HEK293 (cell line): ENCODE results near the gene CDKN2D.

Source experiments
- CTCF ChIA-PET: fragments of 350-600 bp; formaldehyde crosslinking; extraction: SDS; loops from one replicate; lab custom pipeline; 2021; ENCODE audit warnings: antibody characterized with exemption; lab: Yijun Ruan, JAX
- POLR2A ChIA-PET: fragments of 300-600 bp; formaldehyde crosslinking; extraction: SDS; loops from one replicate; lab custom pipeline; 2020; ENCODE audit warnings: antibody characterized with exemption, inconsistent platforms; lab: Yijun Ruan, JAX
- H3K27ac ChIP-seq: fragments of 200-500 bp; sonication (Bioruptor generic); 2 replicates; pipeline ENCODE4 v1.5.1; 2014; ENCODE audit warnings: low read depth, low read length, control low read depth, inconsistent platforms; ENCODE audit errors: extremely low read depth
- H3K36me3 ChIP-seq, 2 experiments: fragments of 200-500 bp in 1 of 2; sonication (Bioruptor generic) in 1 of 2; 1 replicate in 1 of 2; 2 replicates in 1 of 2; pipeline ENCODE4 v1.5.1; 2014 to 2017; ENCODE audit warnings: inconsistent platforms in 2 of 2, low read length in 2 of 2; ENCODE audit not compliant: control insufficient read depth in 2 of 2, insufficient read depth in 1 of 2
- H3K4me1 ChIP-seq: fragments of 200-500 bp; sonication (Bioruptor generic); 2 replicates; pipeline ENCODE4 v1.5.1; 2014; ENCODE audit warnings: mild to moderate bottlenecking, low read length, inconsistent platforms; ENCODE audit not compliant: control insufficient read depth, insufficient read depth
- H3K4me3 ChIP-seq: 2 replicates; pipeline ENCODE4 v1.5.1; 2011; ENCODE audit warnings: low read depth, mild to moderate bottlenecking, control low read depth, low read length, moderate library complexity
- H3K9me3 ChIP-seq: fragments of 200-500 bp; sonication (Bioruptor generic); 2 replicates; pipeline ENCODE4 v1.5.1; 2014; ENCODE audit warnings: low read depth, low read length, inconsistent platforms; ENCODE audit not compliant: control insufficient read depth, insufficient read depth
- GFI1B ChIP-seq: fragments of 450-650 bp; formaldehyde crosslinking; IDR thresholded peaks from 2 replicates; pipeline ENCODE4 v1.5.1; 2016; ENCODE audit warnings: missing biosample characterization, missing genetic modification characterization
- KLF16 ChIP-seq: fragments of 450-650 bp; formaldehyde crosslinking; IDR thresholded peaks from 2 replicates; pipeline ENCODE4 v1.5.1; 2017; ENCODE audit warnings: missing biosample characterization, missing genetic modification characterization
- OSR2 ChIP-seq: fragments of 450-650 bp; formaldehyde crosslinking; IDR thresholded peaks from 2 replicates; pipeline ENCODE4 v1.5.1; 2016; ENCODE audit warnings: missing biosample characterization, missing genetic modification characterization
- SCRT2 ChIP-seq: fragments of 450-650 bp; formaldehyde crosslinking; IDR thresholded peaks from 2 replicates; pipeline ENCODE4 v1.5.1; 2016; ENCODE audit warnings: missing biosample characterization, missing genetic modification characterization
- TRIM28 ChIP-seq: IDR thresholded peaks from 2 replicates; pipeline ENCODE4 v1.6.1; 2011; ENCODE audit warnings: low read length, control low read depth, borderline replicate concordance
- ZBTB1 ChIP-seq: fragments of 450-650 bp; formaldehyde crosslinking; IDR thresholded peaks from 2 replicates; pipeline ENCODE4 v1.5.1; 2016; ENCODE audit warnings: missing biosample characterization, missing genetic modification characterization
- ZBTB17 ChIP-seq: fragments of 450-650 bp; formaldehyde crosslinking; IDR thresholded peaks from 2 replicates; pipeline ENCODE4 v1.5.1; 2016; ENCODE audit warnings: missing biosample characterization, missing genetic modification characterization
- ZBTB48 ChIP-seq: fragments of 450-650 bp; formaldehyde crosslinking; IDR thresholded peaks from 2 replicates; pipeline ENCODE4 v1.5.1; 2016; ENCODE audit warnings: missing biosample characterization, missing genetic modification characterization
- ZEB2 ChIP-seq: fragments of 450-650 bp; formaldehyde crosslinking; IDR thresholded peaks from 2 replicates; pipeline ENCODE4 v1.5.1; 2016; ENCODE audit warnings: missing biosample characterization, missing genetic modification characterization
- ZNF114 ChIP-seq: fragments of 450-650 bp; formaldehyde crosslinking; IDR thresholded peaks from 2 replicates; pipeline ENCODE4 v1.5.0; 2017; ENCODE audit warnings: missing biosample characterization, missing genetic modification characterization
- ZNF169 ChIP-seq: fragments of 450-650 bp; formaldehyde crosslinking; IDR thresholded peaks from 2 replicates; pipeline ENCODE4 v1.5.1; 2016; ENCODE audit warnings: missing biosample characterization, missing genetic modification characterization
- ZNF19 ChIP-seq: fragments of 450-650 bp; formaldehyde crosslinking; IDR thresholded peaks from 2 replicates; pipeline ENCODE4; 2016; ENCODE audit warnings: missing biosample characterization, missing genetic modification characterization, low read depth
- ZNF2 ChIP-seq: fragments of 450-650 bp; formaldehyde crosslinking; IDR thresholded peaks from 2 replicates; pipeline ENCODE4 v1.5.1; 2016; ENCODE audit warnings: missing biosample characterization, missing genetic modification characterization
- ZNF302 ChIP-seq: fragments of 450-650 bp; formaldehyde crosslinking; IDR thresholded peaks from 2 replicates; pipeline ENCODE4 v1.5.1; 2016; ENCODE audit warnings: missing biosample characterization, missing genetic modification characterization, low read depth
- ZNF324 ChIP-seq: fragments of 450-650 bp; formaldehyde crosslinking; IDR thresholded peaks from 2 replicates; pipeline ENCODE4 v1.5.1; 2016; ENCODE audit warnings: missing biosample characterization, missing genetic modification characterization
- ZNF473 ChIP-seq: fragments of 450-650 bp; formaldehyde crosslinking; IDR thresholded peaks from 2 replicates; pipeline ENCODE4 v1.5.1; 2017; ENCODE audit warnings: missing biosample characterization, missing genetic modification characterization
- ZNF521 ChIP-seq: fragments of 450-650 bp; formaldehyde crosslinking; IDR thresholded peaks from 2 replicates; pipeline ENCODE4 v1.5.1; 2017; ENCODE audit warnings: missing biosample characterization, mild to moderate bottlenecking, missing genetic modification characterization
- ZNF629 ChIP-seq: fragments of 450-650 bp; formaldehyde crosslinking; IDR thresholded peaks from 2 replicates; pipeline ENCODE4 v1.5.1; 2017; ENCODE audit warnings: missing biosample characterization, missing genetic modification characterization
- ZNF654 ChIP-seq: fragments of 450-650 bp; formaldehyde crosslinking; IDR thresholded peaks from 2 replicates; pipeline ENCODE4 v1.5.1; 2016; ENCODE audit warnings: low read depth, missing biosample characterization, missing genetic modification characterization
- ZNF664 ChIP-seq: fragments of 450-650 bp; formaldehyde crosslinking; IDR thresholded peaks from 2 replicates; pipeline ENCODE4 v1.5.1; 2016; ENCODE audit warnings: missing biosample characterization, missing genetic modification characterization
- ZNF677 ChIP-seq: fragments of 450-650 bp; IDR thresholded peaks from 2 replicates; pipeline ENCODE4 v1.5.0; 2018; ENCODE audit warnings: missing biosample characterization, mild to moderate bottlenecking, missing genetic modification characterization, moderate library complexity
- ZNF776 ChIP-seq: fragments of 450-650 bp; formaldehyde crosslinking; IDR thresholded peaks from 2 replicates; pipeline ENCODE4 v1.5.0; 2017; ENCODE audit warnings: missing biosample characterization, missing genetic modification characterization, borderline replicate concordance
- ZNF843 ChIP-seq: fragments of 450-650 bp; formaldehyde crosslinking; IDR thresholded peaks from 2 replicates; pipeline ENCODE4 v1.5.1; 2016; ENCODE audit warnings: missing biosample characterization, missing genetic modification characterization
- TF ChIP-seq, protein P1 (sequence below): fragments of 450-650 bp; formaldehyde crosslinking; IDR thresholded peaks from 2 replicates; pipeline ENCODE4 v1.5.1; 2016; ENCODE audit warnings: missing biosample characterization, missing genetic modification characterization, borderline replicate concordance
- TF ChIP-seq, protein P2 (sequence below): fragments of 450-650 bp; formaldehyde crosslinking; IDR thresholded peaks from 2 replicates; pipeline ENCODE4 v1.5.1; 2016; ENCODE audit warnings: missing biosample characterization, missing genetic modification characterization
- TF ChIP-seq, protein P3 (sequence below): fragments of 450-650 bp; formaldehyde crosslinking; IDR thresholded peaks from 2 replicates; pipeline ENCODE4 v1.5.1; 2016; ENCODE audit warnings: missing biosample characterization, missing genetic modification characterization
- TF ChIP-seq, protein P4 (sequence below): fragments of 450-650 bp; formaldehyde crosslinking; IDR thresholded peaks from 2 replicates; pipeline ENCODE4 v1.5.1; 2017; ENCODE audit warnings: missing biosample characterization, missing genetic modification characterization
- TF ChIP-seq, protein P5 (sequence below): fragments of 450-650 bp; formaldehyde crosslinking; IDR thresholded peaks from 2 replicates; pipeline ENCODE4 v1.5.1; 2016; ENCODE audit warnings: missing biosample characterization, missing genetic modification characterization

CDKN2D gene

DNA sequence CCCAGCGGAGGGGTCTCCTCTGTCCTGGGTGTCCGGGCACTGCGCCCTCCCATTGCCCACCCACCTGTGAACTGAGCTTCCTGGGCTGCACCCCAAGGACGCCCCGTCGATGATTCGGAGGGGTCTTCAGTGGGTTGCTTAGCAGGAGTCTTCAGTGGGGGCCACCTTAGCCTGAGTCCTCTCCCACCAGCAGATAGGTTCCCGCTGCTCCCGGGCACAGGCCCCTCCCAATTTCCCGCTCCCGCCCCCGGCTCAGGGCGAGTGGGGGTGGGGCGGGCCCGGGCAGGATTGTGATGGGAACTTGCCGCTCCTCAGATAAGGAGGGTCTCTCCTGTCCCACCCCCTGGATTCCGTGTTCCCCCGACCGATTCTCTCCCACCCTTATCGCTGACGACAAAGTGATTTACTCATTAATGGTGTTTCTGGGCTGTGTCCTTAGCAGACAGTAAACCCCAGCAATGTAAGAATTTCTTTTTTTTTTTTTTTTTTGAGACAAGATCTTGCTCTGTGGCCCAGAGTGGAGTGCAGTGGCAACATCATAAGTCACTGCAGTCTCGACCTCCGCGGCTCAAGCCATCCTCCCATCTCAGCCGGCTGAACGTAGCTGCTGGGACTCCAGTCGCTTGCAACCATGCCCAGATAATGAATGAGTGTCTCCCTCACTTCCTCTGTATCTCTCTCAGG is 50.9 kb downstream of the CDKN2D start:
- Histone ChIP-seq H3K4me1 (peaks cover 3% of the 10 kb centered on the region; the same call in 1 of the 2 replicates), H3K9me3 (no peaks in the 10 kb centered on the region), H3K4me3 (peak overlapping the region; percentile 53), H3K27ac (peak overlapping the region; percentile 39; the same call in 1 of the 2 replicates), H3K36me3 (peaks cover 0 to 8% of the 10 kb centered on the region in 2 experiments; a peak in 1 of 3 replicates)
- ChIA-PET CTCF (interaction anchor here (0.6 to 2.2 kb wide), 7 partner anchors 8 to 1020 kb away, joined by 3 to 6 read pairs (median 3); no protein-coding TSS in a partner anchor), POLR2A (interaction anchor here (0.7 to 0.8 kb wide), 2 partner anchors 44 to 56 kb away, joined by 5 to 7 read pairs; no protein-coding TSS in a partner anchor)
- 0 out of 2 replicates have a peak, but pooled peaks have one; percentile 40 for TF ChIP-seq SCRT2 (tag by site-specific recombination)
- no peak for TF ChIP-seq TRIM28
- TF ChIP-seq GFI1B: no peak
- TF ChIP-seq ZNF324 (tag by site-specific recombination): peak; percentile 40; the same call in 1 of the 2 replicates
- TF ChIP-seq, protein P1, sequence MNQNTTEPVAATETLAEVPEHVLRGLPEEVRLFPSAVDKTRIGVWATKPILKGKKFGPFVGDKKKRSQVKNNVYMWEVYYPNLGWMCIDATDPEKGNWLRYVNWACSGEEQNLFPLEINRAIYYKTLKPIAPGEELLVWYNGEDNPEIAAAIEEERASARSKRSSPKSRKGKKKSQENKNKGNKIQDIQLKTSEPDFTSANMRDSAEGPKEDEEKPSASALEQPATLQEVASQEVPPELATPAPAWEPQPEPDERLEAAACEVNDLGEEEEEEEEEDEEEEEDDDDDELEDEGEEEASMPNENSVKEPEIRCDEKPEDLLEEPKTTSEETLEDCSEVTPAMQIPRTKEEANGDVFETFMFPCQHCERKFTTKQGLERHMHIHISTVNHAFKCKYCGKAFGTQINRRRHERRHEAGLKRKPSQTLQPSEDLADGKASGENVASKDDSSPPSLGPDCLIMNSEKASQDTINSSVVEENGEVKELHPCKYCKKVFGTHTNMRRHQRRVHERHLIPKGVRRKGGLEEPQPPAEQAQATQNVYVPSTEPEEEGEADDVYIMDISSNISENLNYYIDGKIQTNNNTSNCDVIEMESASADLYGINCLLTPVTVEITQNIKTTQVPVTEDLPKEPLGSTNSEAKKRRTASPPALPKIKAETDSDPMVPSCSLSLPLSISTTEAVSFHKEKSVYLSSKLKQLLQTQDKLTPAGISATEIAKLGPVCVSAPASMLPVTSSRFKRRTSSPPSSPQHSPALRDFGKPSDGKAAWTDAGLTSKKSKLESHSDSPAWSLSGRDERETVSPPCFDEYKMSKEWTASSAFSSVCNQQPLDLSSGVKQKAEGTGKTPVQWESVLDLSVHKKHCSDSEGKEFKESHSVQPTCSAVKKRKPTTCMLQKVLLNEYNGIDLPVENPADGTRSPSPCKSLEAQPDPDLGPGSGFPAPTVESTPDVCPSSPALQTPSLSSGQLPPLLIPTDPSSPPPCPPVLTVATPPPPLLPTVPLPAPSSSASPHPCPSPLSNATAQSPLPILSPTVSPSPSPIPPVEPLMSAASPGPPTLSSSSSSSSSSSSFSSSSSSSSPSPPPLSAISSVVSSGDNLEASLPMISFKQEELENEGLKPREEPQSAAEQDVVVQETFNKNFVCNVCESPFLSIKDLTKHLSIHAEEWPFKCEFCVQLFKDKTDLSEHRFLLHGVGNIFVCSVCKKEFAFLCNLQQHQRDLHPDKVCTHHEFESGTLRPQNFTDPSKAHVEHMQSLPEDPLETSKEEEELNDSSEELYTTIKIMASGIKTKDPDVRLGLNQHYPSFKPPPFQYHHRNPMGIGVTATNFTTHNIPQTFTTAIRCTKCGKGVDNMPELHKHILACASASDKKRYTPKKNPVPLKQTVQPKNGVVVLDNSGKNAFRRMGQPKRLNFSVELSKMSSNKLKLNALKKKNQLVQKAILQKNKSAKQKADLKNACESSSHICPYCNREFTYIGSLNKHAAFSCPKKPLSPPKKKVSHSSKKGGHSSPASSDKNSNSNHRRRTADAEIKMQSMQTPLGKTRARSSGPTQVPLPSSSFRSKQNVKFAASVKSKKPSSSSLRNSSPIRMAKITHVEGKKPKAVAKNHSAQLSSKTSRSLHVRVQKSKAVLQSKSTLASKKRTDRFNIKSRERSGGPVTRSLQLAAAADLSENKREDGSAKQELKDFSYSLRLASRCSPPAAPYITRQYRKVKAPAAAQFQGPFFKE (tag by site-specific recombination): no peak
- TF ChIP-seq ZNF677 (tag by site-specific recombination): no peak
- TF ChIP-seq, protein P2, sequence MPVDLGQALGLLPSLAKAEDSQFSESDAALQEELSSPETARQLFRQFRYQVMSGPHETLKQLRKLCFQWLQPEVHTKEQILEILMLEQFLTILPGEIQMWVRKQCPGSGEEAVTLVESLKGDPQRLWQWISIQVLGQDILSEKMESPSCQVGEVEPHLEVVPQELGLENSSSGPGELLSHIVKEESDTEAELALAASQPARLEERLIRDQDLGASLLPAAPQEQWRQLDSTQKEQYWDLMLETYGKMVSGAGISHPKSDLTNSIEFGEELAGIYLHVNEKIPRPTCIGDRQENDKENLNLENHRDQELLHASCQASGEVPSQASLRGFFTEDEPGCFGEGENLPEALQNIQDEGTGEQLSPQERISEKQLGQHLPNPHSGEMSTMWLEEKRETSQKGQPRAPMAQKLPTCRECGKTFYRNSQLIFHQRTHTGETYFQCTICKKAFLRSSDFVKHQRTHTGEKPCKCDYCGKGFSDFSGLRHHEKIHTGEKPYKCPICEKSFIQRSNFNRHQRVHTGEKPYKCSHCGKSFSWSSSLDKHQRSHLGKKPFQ (tag by site-specific recombination): 0 out of 2 replicates have a peak, but pooled peaks have one; percentile 22
- TF ChIP-seq OSR2 (tag by site-specific recombination): peak; percentile 32; the same call in 1 of the 2 replicates
- TF ChIP-seq ZNF114: no peak
- TF ChIP-seq, protein P3, sequence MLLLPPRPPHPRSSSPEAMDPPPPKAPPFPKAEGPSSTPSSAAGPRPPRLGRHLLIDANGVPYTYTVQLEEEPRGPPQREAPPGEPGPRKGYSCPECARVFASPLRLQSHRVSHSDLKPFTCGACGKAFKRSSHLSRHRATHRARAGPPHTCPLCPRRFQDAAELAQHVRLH (tag by site-specific recombination): no peak
- no peak for TF ChIP-seq KLF16
- TF ChIP-seq, protein P4, sequence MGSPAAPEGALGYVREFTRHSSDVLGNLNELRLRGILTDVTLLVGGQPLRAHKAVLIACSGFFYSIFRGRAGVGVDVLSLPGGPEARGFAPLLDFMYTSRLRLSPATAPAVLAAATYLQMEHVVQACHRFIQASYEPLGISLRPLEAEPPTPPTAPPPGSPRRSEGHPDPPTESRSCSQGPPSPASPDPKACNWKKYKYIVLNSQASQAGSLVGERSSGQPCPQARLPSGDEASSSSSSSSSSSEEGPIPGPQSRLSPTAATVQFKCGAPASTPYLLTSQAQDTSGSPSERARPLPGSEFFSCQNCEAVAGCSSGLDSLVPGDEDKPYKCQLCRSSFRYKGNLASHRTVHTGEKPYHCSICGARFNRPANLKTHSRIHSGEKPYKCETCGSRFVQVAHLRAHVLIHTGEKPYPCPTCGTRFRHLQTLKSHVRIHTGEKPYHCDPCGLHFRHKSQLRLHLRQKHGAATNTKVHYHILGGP (tag by site-specific recombination): no peak
- TF ChIP-seq, protein P5, sequence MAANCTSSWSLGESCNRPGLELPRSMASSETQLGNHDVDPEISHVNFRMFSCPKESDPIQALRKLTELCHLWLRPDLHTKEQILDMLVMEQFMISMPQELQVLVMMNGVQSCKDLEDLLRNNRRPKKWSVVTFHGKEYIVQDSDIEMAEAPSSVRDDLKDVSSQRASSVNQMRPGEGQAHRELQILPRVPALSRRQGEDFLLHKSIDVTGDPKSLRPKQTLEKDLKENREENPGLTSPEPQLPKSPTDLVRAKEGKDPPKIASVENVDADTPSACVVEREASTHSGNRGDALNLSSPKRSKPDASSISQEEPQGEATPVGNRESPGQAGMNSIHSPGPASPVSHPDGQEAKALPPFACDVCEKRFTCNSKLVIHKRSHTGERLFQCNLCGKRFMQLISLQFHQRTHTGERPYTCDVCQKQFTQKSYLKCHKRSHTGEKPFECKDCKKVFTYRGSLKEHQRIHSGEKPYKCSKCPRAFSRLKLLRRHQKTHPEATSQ: no peak
- TF ChIP-seq ZNF473: no peak
- no peak for TF ChIP-seq ZBTB48 (tag by site-specific recombination)
- TF ChIP-seq ZNF776: no peak
- TF ChIP-seq ZNF19: no peak
- TF ChIP-seq ZNF629 (tag by site-specific recombination): peak; percentile 51
- TF ChIP-seq ZBTB1 (tag by site-specific recombination): no peak
- TF ChIP-seq ZNF169 (tag by site-specific recombination): no peak
- TF ChIP-seq ZBTB17 (tag by site-specific recombination): peak; percentile 60
- TF ChIP-seq ZNF2: 0 out of 2 replicates have a peak, but pooled peaks have one; percentile 49
- TF ChIP-seq ZNF843: no peak
- no peak for TF ChIP-seq ZNF302
- TF ChIP-seq ZNF521: no peak
- TF ChIP-seq ZNF654 (tag by site-specific recombination): no peak
- TF ChIP-seq ZEB2 (tag by site-specific recombination): peak; percentile 79; the same call in 1 of the 2 replicates
- no peak for TF ChIP-seq ZNF664 (tag by site-specific recombination)
